HCT116 (cell line): Measurements from ENCODE around the gene MTHFD1L. TPM values are rescaled to one million over a fixed set of nuclear protein-coding genes. Genes with fewer than 3 reads are reported as not detected.

Experiments used
- ATAC-seq: fragments of 200-7000 bp; cut with Tn5 transposase; 2 replicates; pipeline ENCODE4 v1.9.1; 2020; ENCODE audit warnings: mild to moderate bottlenecking, moderate library complexity
- BruUV-seq: library from RNA; stranded (reverse); fragments of 400-500 nt; replicated peaks from 2 replicates; lab custom pipeline; 2021; lab: Mats Ljungman, UMichigan
- CTCF ChIA-PET: fragments of 300-600 bp; sonication (Branson Sonifier 250); formaldehyde crosslinking; loops from one replicate; lab custom pipeline; 2021; ENCODE audit warnings: antibody characterized with exemption; lab: Charles Lee
- POLR2A ChIA-PET: fragments of 300-600, 350-600 bp; sonication (Branson Sonifier 250); formaldehyde crosslinking; loops from one replicate; lab custom pipeline; 2021; ENCODE audit warnings: antibody characterized with exemption; lab: Charles Lee
- RAD21 ChIA-PET, 2 experiments: fragments of 300-600 bp; sonication (Branson Sonifier 250); formaldehyde crosslinking; loops; one replicate each; lab custom pipeline; 2023; ENCODE audit warnings: low total read pairs in 2 of 2; ENCODE audit not compliant: uncharacterized antibody in 2 of 2, unreplicated experiment in 2 of 2, low non-redundant PET in 1 of 2; lab: Charles Lee
- DNase-seq: peaks from one replicate; pipeline ENCODE4 v3.0.0-alpha.2; 2010; ENCODE audit warnings: low read depth, low spot score
- H2AFZ ChIP-seq: fragments of 200-600 bp; shearing (Covaris generic), sonication (generic); 2 replicates; pipeline ENCODE4 v1.6.1; 2017; ENCODE audit warnings: low read depth, mixed run types, mixed read lengths, antibody characterized with exemption, low read length; ENCODE audit not compliant: poor library complexity, severe bottlenecking
- H3K27ac ChIP-seq: 2 replicates; pipeline ENCODE4 v1.5.1; 2012; ENCODE audit warnings: low read depth, low read length
- H3K27me3 ChIP-seq: fragments of 200-600 bp; sonication (generic); 2 replicates; pipeline ENCODE4 v1.6.1; 2016; ENCODE audit warnings: mixed run types, low read length, mixed read lengths; ENCODE audit not compliant: insufficient read depth
- H3K36me3 ChIP-seq, 2 experiments: fragments of 200-500 bp in 1 of 2; fragments of 200-600 bp in 1 of 2; sonication (Bioruptor generic) in 1 of 2; sonication (generic) in 1 of 2; 2 replicates each; pipeline versions ENCODE4 v1.5.1 to v1.6.1; 2014 to 2016; ENCODE audit warnings: low read length in 2 of 2, inconsistent platforms in 1 of 2, mixed read lengths in 1 of 2, mixed run types in 1 of 2; ENCODE audit not compliant: insufficient read depth in 2 of 2, control insufficient read depth in 1 of 2
- H3K4me1 ChIP-seq, 2 experiments: fragments of 200-600 bp in 1 of 2; sonication (generic) in 1 of 2; 2 replicates each; pipeline versions ENCODE4 v1.5.1 to v1.6.1; 2012 to 2017; ENCODE audit warnings: low read length in 2 of 2, inconsistent platforms in 1 of 2, mild to moderate bottlenecking in 1 of 2, mixed read lengths in 1 of 2, mixed run types in 1 of 2, moderate library complexity in 1 of 2; ENCODE audit not compliant: insufficient read depth in 2 of 2, control insufficient read depth in 1 of 2
- H3K4me2 ChIP-seq: fragments of 200-600 bp; sonication (generic); 2 replicates; pipeline ENCODE4 v1.6.1; 2017; ENCODE audit warnings: mixed run types, low read length, mixed read lengths
- H3K4me3 ChIP-seq, 2 experiments: fragments of 200-600 bp in 1 of 2; sonication (generic) in 1 of 2; replicated peaks in 1 of 2; 2 replicates each; pipeline ENCODE4 v1.5.1; 2011 to 2016; ENCODE audit warnings: low read length in 2 of 2, control low read depth in 1 of 2, low read depth in 1 of 2, mild to moderate bottlenecking in 1 of 2, mixed read lengths in 1 of 2, mixed run types in 1 of 2
- H3K79me2 ChIP-seq: fragments of 200-600 bp; sonication (generic); 2 replicates; pipeline ENCODE4 v1.6.1; 2017; ENCODE audit warnings: mild to moderate bottlenecking, mixed run types, low read length, moderate library complexity, mixed read lengths; ENCODE audit not compliant: insufficient read depth
- H3K9ac ChIP-seq: fragments of 200-600 bp; sonication (generic); 2 replicates; pipeline ENCODE4 v1.6.1; 2016; ENCODE audit warnings: low read length, mixed read lengths
- H3K9me2 ChIP-seq: fragments of 200-600 bp; sonication (generic), shearing (Covaris generic); 2 replicates; pipeline ENCODE4 v1.6.1; 2017; ENCODE audit warnings: mixed run types, mild to moderate bottlenecking, moderate library complexity; ENCODE audit not compliant: insufficient read depth
- H3K9me3 ChIP-seq, 2 experiments: fragments of 200-500 bp in 1 of 2; fragments of 200-600 bp in 1 of 2; sonication (Bioruptor generic) in 1 of 2; sonication (generic) in 1 of 2; 2 replicates each; pipeline ENCODE4 v1.6.1; 2014 to 2017; ENCODE audit warnings: low read length in 2 of 2, mixed read lengths in 2 of 2, inconsistent platforms in 1 of 2, low read depth in 1 of 2, mild to moderate bottlenecking in 1 of 2, mixed run types in 1 of 2, moderate library complexity in 1 of 2; ENCODE audit not compliant: control insufficient read depth in 1 of 2, insufficient read depth in 1 of 2
- H4K20me1 ChIP-seq: fragments of 200-600 bp; sonication (generic), shearing (Covaris generic); 2 replicates; pipeline ENCODE4 v1.6.1; 2017; ENCODE audit warnings: mixed run types, mild to moderate bottlenecking, moderate library complexity; ENCODE audit not compliant: insufficient read depth
- ELF1 ChIP-seq: IDR thresholded peaks from 2 replicates; pipeline ENCODE4 v1.6.1; 2012; ENCODE audit warnings: low read depth, borderline replicate concordance
- SIN3A ChIP-seq: IDR thresholded peaks from 2 replicates; pipeline ENCODE4 v1.6.1; 2012; ENCODE audit warnings: low read depth
- intact Hi-C: fragments of 100-400 bp; cut with micrococcal nuclease; formaldehyde crosslinking; loops from 2 replicates; pipeline ENCODE4 v1.10.0; 2022
- total RNA-seq: library from RNA; stranded (reverse); gene quantifications from one replicate; pipeline ENCODE4 v1.2.1, GENCODE V29; 2021; ENCODE audit not compliant: unreplicated experiment
- TF ChIP-seq, protein P1 (sequence below): IDR thresholded peaks from 2 replicates; pipeline ENCODE4 v1.6.1; 2011; ENCODE audit warnings: mild to moderate bottlenecking, low read length, moderate library complexity; ENCODE audit not compliant: insufficient replicate concordance; ENCODE audit errors: extremely low read depth
- TF ChIP-seq, protein P2 (sequence below), 3 experiments: fragments of 200-600 bp in 1 of 3; sonication (generic) in 1 of 3; IDR thresholded peaks in 2 of 3; conservative IDR thresholded peaks in 1 of 3; 2 replicates each; pipeline ENCODE4 v1.5.1; 2012 to 2017; ENCODE audit warnings: low read depth in 2 of 3, low read length in 2 of 3, antibody characterized with exemption in 1 of 3, borderline replicate concordance in 1 of 3, control low read depth in 1 of 3, mild to moderate bottlenecking in 1 of 3, mixed read lengths in 1 of 3, mixed run types in 1 of 3, moderate library complexity in 1 of 3; ENCODE audit not compliant: insufficient read depth in 1 of 3

MTHFD1L gene
- total RNA-seq, 1 experiment from 2014 or later = 127 TPM

DNA sequence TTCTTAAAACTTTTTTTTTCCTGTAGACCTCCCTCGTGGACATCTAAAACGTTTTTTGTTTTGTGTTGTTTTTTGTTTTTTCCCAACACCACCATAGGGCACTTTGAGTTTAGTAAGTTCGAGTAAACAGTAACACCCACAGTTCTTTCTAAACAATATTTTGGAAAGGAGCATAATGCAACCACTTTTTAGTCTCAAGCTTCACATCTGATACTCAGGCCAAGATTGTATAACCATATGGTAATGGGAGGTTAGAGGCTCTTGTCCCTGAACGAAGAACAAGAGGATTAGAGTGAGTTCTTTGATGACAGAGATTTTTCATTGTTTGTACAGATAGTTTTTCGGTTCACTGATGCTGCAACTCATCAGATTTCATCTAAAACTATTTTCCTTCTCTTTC, 144.6 kb downstream of the MTHFD1L start:
- peaks cover 35 to 53% of the 10 kb centered on the region in 2 experiments for H3K4me1 ChIP-seq
- H3K4me2 ChIP-seq = no peak overlapping the region
- no peaks in the 10 kb centered on the region for H3K9me2 ChIP-seq
- no peak for DNase-seq
- peaks cover 7% of the 10 kb centered on the region; the same call in 1 of the 2 replicates for H3K79me2 ChIP-seq
- BruUV-seq = no TSS peak
- H2AFZ ChIP-seq = no peak overlapping the region
- TF ChIP-seq ELF1 = no peak
- TF ChIP-seq, protein P1, sequence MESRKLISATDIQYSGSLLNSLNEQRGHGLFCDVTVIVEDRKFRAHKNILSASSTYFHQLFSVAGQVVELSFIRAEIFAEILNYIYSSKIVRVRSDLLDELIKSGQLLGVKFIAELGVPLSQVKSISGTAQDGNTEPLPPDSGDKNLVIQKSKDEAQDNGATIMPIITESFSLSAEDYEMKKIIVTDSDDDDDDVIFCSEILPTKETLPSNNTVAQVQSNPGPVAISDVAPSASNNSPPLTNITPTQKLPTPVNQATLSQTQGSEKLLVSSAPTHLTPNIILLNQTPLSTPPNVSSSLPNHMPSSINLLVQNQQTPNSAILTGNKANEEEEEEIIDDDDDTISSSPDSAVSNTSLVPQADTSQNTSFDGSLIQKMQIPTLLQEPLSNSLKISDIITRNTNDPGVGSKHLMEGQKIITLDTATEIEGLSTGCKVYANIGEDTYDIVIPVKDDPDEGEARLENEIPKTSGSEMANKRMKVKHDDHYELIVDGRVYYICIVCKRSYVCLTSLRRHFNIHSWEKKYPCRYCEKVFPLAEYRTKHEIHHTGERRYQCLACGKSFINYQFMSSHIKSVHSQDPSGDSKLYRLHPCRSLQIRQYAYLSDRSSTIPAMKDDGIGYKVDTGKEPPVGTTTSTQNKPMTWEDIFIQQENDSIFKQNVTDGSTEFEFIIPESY = no peak
- TF ChIP-seq, protein P2, sequence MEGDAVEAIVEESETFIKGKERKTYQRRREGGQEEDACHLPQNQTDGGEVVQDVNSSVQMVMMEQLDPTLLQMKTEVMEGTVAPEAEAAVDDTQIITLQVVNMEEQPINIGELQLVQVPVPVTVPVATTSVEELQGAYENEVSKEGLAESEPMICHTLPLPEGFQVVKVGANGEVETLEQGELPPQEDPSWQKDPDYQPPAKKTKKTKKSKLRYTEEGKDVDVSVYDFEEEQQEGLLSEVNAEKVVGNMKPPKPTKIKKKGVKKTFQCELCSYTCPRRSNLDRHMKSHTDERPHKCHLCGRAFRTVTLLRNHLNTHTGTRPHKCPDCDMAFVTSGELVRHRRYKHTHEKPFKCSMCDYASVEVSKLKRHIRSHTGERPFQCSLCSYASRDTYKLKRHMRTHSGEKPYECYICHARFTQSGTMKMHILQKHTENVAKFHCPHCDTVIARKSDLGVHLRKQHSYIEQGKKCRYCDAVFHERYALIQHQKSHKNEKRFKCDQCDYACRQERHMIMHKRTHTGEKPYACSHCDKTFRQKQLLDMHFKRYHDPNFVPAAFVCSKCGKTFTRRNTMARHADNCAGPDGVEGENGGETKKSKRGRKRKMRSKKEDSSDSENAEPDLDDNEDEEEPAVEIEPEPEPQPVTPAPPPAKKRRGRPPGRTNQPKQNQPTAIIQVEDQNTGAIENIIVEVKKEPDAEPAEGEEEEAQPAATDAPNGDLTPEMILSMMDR (IDR thresholded peaks at IDR 0.05 in 2 of 3, conservative IDR thresholded peaks at IDR 0.05 in 1 of 3; ENCODE audit: borderline replicate concordance in 1 of 3, insufficient read depth in 1 of 3, low read depth in 2 of 3, low read length in 2 of 3) = no peak
- no peak for TF ChIP-seq SIN3A
- TF ChIP-seq, all 23 proteins: peak for 0
- RAD21 ChIA-PET = interaction anchor here in 1 of 2 experiments (0.7 kb wide), 1 partner anchor 797 kb away, joined by 3 read pairs; no protein-coding TSS in a partner anchor
- no peak overlapping the region for H3K9ac ChIP-seq
- intact Hi-C loops = no loop called here
- no peak overlapping the region for H3K4me3 ChIP-seq
- no peaks in the 10 kb centered on the region for H4K20me1 ChIP-seq
- no peaks in the 10 kb centered on the region for H3K27me3 ChIP-seq
- CTCF ChIA-PET = interaction anchor here (1.0 kb wide), 1 partner anchor 314 kb away, joined by 3 read pairs; no protein-coding TSS in a partner anchor
- no peaks in the 10 kb centered on the region; a peak in 1 of 4 replicates for H3K36me3 ChIP-seq
- POLR2A ChIA-PET = no interaction called here
- no peak for ATAC-seq
- H3K27ac ChIP-seq = no peak overlapping the region
- no peaks in the 10 kb centered on the region for H3K9me3 ChIP-seq
